H1 (cell line): ENCODE measurements around the gene RER1.
A peak's percentile ranks its signal among the peaks of the same experiment; 100 is the strongest.

Experiments used
- CBX8 ChIP-seq: fragments of 300-800, 300-1000 bp; sonication (generic); IDR thresholded peaks from 2 replicates; pipeline ENCODE4 v1.7.1; 2016; ENCODE audit warnings: low read depth, low read length, borderline replicate concordance
- EP300 ChIP-seq, 2 experiments: IDR thresholded peaks; 1 replicate in 1 of 2; 2 replicates in 1 of 2; pipeline ENCODE4 v1.6.1; 2011 to 2012; ENCODE audit warnings: low read depth in 2 of 2, low read length in 2 of 2, mild to moderate bottlenecking in 2 of 2, borderline replicate concordance in 1 of 2, inconsistent platforms in 1 of 2, moderate library complexity in 1 of 2
- EZH2 ChIP-seq: fragments of 200-600 bp; sonication (generic); IDR thresholded peaks from 2 replicates; pipeline ENCODE4 v1.7.1; 2012; ENCODE audit warnings: low read depth, mild to moderate bottlenecking, moderate library complexity, low read length, inconsistent platforms; ENCODE audit not compliant: severe bottlenecking
- GABPA ChIP-seq: IDR thresholded peaks from 2 replicates; pipeline ENCODE4 v1.6.1; 2011; ENCODE audit warnings: mild to moderate bottlenecking, low read length, moderate library complexity, borderline replicate concordance; ENCODE audit not compliant: insufficient read depth
- GTF2F1 ChIP-seq: IDR thresholded peaks from 2 replicates; pipeline ENCODE4 v1.6.1; 2012; ENCODE audit warnings: low read depth, low read length, improper control_type of control experiment, borderline replicate concordance
- JUND ChIP-seq: IDR thresholded peaks from 2 replicates; pipeline ENCODE4 v1.6.1; 2011; ENCODE audit warnings: mild to moderate bottlenecking, improper control_type of control experiment, low read length
- POLR2A ChIP-seq, 2 experiments: IDR thresholded peaks; 1 replicate in 1 of 2; 2 replicates in 1 of 2; pipeline ENCODE4 v1.6.1; 2011; ENCODE audit warnings: low read depth in 2 of 2, low read length in 2 of 2, mild to moderate bottlenecking in 2 of 2; ENCODE audit errors: control extremely low read depth in 1 of 2
- SRF ChIP-seq: IDR thresholded peaks from 2 replicates; pipeline ENCODE4 v1.6.1; 2011; ENCODE audit warnings: mild to moderate bottlenecking, low read depth, low read length, moderate library complexity
- TBP ChIP-seq: IDR thresholded peaks from 2 replicates; pipeline ENCODE4 v1.6.1; 2011; ENCODE audit warnings: low read depth, low read length, improper control_type of control experiment
- TEAD4 ChIP-seq: IDR thresholded peaks from 2 replicates; pipeline ENCODE4 v1.6.1; 2012; ENCODE audit warnings: low read depth, low read length, inconsistent platforms, mixed read lengths
- YY1 ChIP-seq: IDR thresholded peaks from 2 replicates; pipeline ENCODE4 v1.6.1; 2011; ENCODE audit warnings: low read depth, mild to moderate bottlenecking, low read length
- ZNF274 ChIP-seq: IDR thresholded peaks from 2 replicates; pipeline ENCODE4 v1.7.0; 2012; ENCODE audit warnings: low read length, borderline replicate concordance; ENCODE audit errors: extremely low read depth
- TF ChIP-seq, protein P1 (sequence below), 3 experiments: IDR thresholded peaks; 1 replicate in 2 of 3; 2 replicates in 1 of 3; pipeline versions ENCODE4 v1.5.1 to v1.6.1; 2011; ENCODE audit warnings: low read length in 3 of 3, mild to moderate bottlenecking in 3 of 3, inconsistent platforms in 2 of 3, low read depth in 1 of 3, moderate library complexity in 1 of 3; ENCODE audit not compliant: insufficient read depth in 1 of 3; ENCODE audit errors: control extremely low read depth in 1 of 3
- TF ChIP-seq, protein P2 (sequence below): IDR thresholded peaks from 2 replicates; pipeline ENCODE4 v1.6.1; 2012; ENCODE audit warnings: low read length, inconsistent platforms

DNA sequence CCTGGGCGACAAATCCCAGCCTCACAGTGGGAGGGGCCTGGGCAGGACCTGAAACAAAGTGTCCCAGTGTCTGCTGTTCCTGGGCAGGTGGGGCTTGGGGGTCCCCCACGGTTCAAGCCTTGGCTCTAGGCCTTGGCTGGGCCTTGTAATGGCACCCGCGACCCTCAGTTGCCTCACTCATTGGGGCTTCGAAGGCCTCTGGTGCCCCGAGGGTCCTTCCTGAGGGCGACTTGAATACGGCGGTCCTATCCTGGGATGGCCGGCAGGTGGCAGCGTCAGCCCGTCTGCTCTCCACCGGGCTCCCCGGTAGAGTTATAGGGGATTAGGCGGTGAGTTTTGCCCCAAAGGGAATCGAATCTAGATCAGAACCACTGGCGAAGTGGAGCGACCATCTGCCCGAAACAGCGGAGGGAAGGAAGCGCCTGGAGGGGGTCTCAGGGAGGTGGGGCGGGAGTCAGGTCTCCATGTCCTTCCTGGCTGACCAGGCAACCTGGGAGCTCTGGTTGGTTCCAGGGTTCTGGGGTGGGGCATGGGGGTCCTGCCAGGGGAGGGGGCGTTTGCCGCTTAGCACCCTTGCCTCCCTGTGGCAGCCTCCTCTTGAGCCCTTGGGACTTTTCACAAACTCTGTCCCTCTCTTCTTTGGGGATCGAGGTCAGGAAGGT, 22.8 kb downstream of the RER1 start:
- TF ChIP-seq EP300 (IDR thresholded peaks at IDR 0.05; ENCODE audit: borderline replicate concordance in 1 of 2, low read depth in 2 of 2, low read length in 2 of 2) (no peak), GABPA (peak; percentile 52; the same call in 1 of the 2 replicates), POLR2A (IDR thresholded peaks at IDR 0.05; ENCODE audit: control extremely low read depth in 1 of 2, low read depth in 2 of 2, low read length in 2 of 2) (no peak), EZH2 (no peak), JUND (no peak), GTF2F1 (no peak), TEAD4 (no peak), ZNF274 (no peak), YY1 (no peak), CBX8 (no peak), SRF (no peak), TBP (no peak)
- TF ChIP-seq, protein P1, sequence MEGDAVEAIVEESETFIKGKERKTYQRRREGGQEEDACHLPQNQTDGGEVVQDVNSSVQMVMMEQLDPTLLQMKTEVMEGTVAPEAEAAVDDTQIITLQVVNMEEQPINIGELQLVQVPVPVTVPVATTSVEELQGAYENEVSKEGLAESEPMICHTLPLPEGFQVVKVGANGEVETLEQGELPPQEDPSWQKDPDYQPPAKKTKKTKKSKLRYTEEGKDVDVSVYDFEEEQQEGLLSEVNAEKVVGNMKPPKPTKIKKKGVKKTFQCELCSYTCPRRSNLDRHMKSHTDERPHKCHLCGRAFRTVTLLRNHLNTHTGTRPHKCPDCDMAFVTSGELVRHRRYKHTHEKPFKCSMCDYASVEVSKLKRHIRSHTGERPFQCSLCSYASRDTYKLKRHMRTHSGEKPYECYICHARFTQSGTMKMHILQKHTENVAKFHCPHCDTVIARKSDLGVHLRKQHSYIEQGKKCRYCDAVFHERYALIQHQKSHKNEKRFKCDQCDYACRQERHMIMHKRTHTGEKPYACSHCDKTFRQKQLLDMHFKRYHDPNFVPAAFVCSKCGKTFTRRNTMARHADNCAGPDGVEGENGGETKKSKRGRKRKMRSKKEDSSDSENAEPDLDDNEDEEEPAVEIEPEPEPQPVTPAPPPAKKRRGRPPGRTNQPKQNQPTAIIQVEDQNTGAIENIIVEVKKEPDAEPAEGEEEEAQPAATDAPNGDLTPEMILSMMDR (IDR thresholded peaks at IDR 0.05; ENCODE audit: control extremely low read depth in 1 of 3, insufficient read depth in 1 of 3, low read depth in 1 of 3, low read length in 3 of 3), result peak in 2 of 3 experiments; percentile 83 to 85; a peak in 3 of 4 replicates
- TF ChIP-seq, protein P2, sequence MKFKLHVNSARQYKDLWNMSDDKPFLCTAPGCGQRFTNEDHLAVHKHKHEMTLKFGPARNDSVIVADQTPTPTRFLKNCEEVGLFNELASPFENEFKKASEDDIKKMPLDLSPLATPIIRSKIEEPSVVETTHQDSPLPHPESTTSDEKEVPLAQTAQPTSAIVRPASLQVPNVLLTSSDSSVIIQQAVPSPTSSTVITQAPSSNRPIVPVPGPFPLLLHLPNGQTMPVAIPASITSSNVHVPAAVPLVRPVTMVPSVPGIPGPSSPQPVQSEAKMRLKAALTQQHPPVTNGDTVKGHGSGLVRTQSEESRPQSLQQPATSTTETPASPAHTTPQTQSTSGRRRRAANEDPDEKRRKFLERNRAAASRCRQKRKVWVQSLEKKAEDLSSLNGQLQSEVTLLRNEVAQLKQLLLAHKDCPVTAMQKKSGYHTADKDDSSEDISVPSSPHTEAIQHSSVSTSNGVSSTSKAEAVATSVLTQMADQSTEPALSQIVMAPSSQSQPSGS, result no peak
